Caco-2 (cell line): Measurements from ENCODE around the gene POMT1. TPM values are rescaled to one million over a fixed set of nuclear protein-coding genes. Genes with fewer than 3 reads are reported as not detected.
"Not testable (repeated sequence)": the region's sequence is repeated elsewhere in the genome, so short reads cannot be mapped to it uniquely, and the experiment has no call there.

Experiments used
- BruUV-seq: library from RNA; stranded (reverse); fragments of 400-500 nt; replicated peaks from 2 replicates; lab custom pipeline; 2021; lab: Mats Ljungman, UMichigan
- CTCF ChIA-PET: fragments of 300-600 bp; sonication (Branson Sonifier 250); formaldehyde crosslinking; loops from one replicate; lab custom pipeline; 2022; ENCODE audit warnings: antibody characterized with exemption; lab: Charles Lee
- POLR2A ChIA-PET: fragments of 300-600 bp; sonication (Branson Sonifier 250); formaldehyde crosslinking; loops from one replicate; lab custom pipeline; 2022; ENCODE audit warnings: antibody characterized with exemption; lab: Charles Lee
- DNase-seq, 2 experiments: peaks; one replicate each; pipeline versions ENCODE4 v3.0.0 to v3.0.0-alpha.2; 2020 to 2022
- H3K27me3 ChIP-seq: replicated peaks from 2 replicates; pipeline ENCODE4 v1.6.0; 2011; ENCODE audit warnings: low read length; ENCODE audit not compliant: control insufficient read depth, insufficient read depth
- H3K36me3 ChIP-seq: 2 replicates; pipeline ENCODE4 v1.5.1; 2011; ENCODE audit warnings: low read length; ENCODE audit not compliant: control insufficient read depth, insufficient read depth
- H3K4me1 ChIP-seq: fragments of 250-450 bp; sonication (Bioruptor Pico); 2 replicates; pipeline ENCODE4 v1.5.1; 2020; ENCODE audit warnings: mild to moderate bottlenecking
- H3K4me3 ChIP-seq: 2 replicates; pipeline ENCODE4 v1.5.1; 2011; ENCODE audit warnings: low read depth, mild to moderate bottlenecking, control low read depth, low read length
- H3K9me3 ChIP-seq: fragments of 250-450 bp; sonication (Bioruptor Pico); 2 replicates; pipeline ENCODE4 v1.5.1; 2020; ENCODE audit warnings: mild to moderate bottlenecking, moderate library complexity
- H3K27ac Mint-ChIP-seq: one replicate; pipeline ENCODE4 v1.8.0; 2022; ENCODE audit warnings: mixed read lengths; ENCODE audit not compliant: unreplicated experiment
- H3K27me3 Mint-ChIP-seq: one replicate; pipeline ENCODE4 v1.8.0; 2022; ENCODE audit warnings: mixed read lengths; ENCODE audit not compliant: insufficient read depth, unreplicated experiment
- H3K36me3 Mint-ChIP-seq: one replicate; pipeline ENCODE4 v1.8.0; 2022; ENCODE audit warnings: mild to moderate bottlenecking, mixed read lengths; ENCODE audit not compliant: insufficient read depth, unreplicated experiment
- H3K4me1 Mint-ChIP-seq: one replicate; pipeline ENCODE4 v1.8.0; 2022; ENCODE audit warnings: low read depth, mixed read lengths; ENCODE audit not compliant: unreplicated experiment
- H3K4me3 Mint-ChIP-seq: one replicate; pipeline ENCODE4 v1.8.0; 2022; ENCODE audit warnings: mild to moderate bottlenecking, moderate library complexity, mixed read lengths; ENCODE audit not compliant: unreplicated experiment
- H3K9me3 Mint-ChIP-seq: one replicate; pipeline ENCODE4 v1.8.0; 2022; ENCODE audit warnings: mixed read lengths; ENCODE audit not compliant: unreplicated experiment
- intact Hi-C: fragments of 100-400 bp; cut with micrococcal nuclease; formaldehyde crosslinking; loops from one replicate; pipeline ENCODE4 v1.10.0; 2022; ENCODE audit not compliant: unreplicated experiment
- total RNA-seq: library from RNA; stranded (reverse); gene quantifications from 2 replicates; pipeline ENCODE4 v1.2.3, GENCODE V29; 2022
- TF ChIP-seq, protein P1 (sequence below), 2 experiments: fragments of 200-600 bp in 1 of 2; IDR thresholded peaks; 1 replicate in 1 of 2; 2 replicates in 1 of 2; pipeline versions ENCODE4 v1.5.1 to v1.8.0; 2011 to 2022; ENCODE audit warnings: antibody characterized with exemption in 1 of 2, control low read depth in 1 of 2, inconsistent platforms in 1 of 2, low read depth in 1 of 2, low read length in 1 of 2, mild to moderate bottlenecking in 1 of 2, moderate library complexity in 1 of 2; ENCODE audit not compliant: insufficient read depth in 1 of 2, severe bottlenecking in 1 of 2, unreplicated experiment in 1 of 2

The POMT1 gene
- total RNA-seq, 1 experiment from 2014 or later = 44.2 TPM

DNA sequence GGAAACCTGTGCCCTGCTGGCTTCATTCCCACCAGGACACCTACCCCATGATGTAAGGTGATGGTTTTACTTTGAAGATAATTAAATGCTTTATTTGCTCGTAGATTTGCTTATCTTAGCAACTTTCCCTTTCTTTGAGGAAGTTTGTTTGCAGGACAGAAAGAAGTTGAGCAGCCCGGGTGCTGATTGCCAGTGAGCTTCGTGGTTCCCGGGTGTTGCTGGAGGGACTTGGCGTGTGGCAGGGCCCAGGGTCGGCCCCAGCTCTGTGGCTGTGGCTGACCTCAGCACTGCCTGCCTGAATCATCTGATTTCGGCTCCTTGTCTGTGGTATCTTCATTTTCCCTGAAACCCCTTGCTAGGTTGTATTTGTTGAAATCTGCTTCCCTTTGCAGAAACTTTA lies 8.7 kb downstream of the POMT1 start:
- Mint-ChIP-seq H3K27me3 (no peaks in the 10 kb centered on the region), H3K4me1 (no peaks in the 10 kb centered on the region), H3K36me3 (peaks cover 32% of the 10 kb centered on the region), H3K9me3 (no peaks in the 10 kb centered on the region), H3K4me3 (no peak overlapping the region), H3K27ac (no peak overlapping the region)
- no peak for DNase-seq
- intact Hi-C loops = no loop called here
- Histone ChIP-seq H3K4me3 (no peak overlapping the region), H3K4me1 (peaks cover 3% of the 10 kb centered on the region; the same call in 1 of the 2 replicates), H3K9me3 (no peaks in the 10 kb centered on the region), H3K27me3 (no peaks in the 10 kb centered on the region), H3K36me3 (peaks cover 5% of the 10 kb centered on the region)
- CTCF ChIA-PET = no interaction called here
- POLR2A ChIA-PET = no interaction called here
- TF ChIP-seq, protein P1, sequence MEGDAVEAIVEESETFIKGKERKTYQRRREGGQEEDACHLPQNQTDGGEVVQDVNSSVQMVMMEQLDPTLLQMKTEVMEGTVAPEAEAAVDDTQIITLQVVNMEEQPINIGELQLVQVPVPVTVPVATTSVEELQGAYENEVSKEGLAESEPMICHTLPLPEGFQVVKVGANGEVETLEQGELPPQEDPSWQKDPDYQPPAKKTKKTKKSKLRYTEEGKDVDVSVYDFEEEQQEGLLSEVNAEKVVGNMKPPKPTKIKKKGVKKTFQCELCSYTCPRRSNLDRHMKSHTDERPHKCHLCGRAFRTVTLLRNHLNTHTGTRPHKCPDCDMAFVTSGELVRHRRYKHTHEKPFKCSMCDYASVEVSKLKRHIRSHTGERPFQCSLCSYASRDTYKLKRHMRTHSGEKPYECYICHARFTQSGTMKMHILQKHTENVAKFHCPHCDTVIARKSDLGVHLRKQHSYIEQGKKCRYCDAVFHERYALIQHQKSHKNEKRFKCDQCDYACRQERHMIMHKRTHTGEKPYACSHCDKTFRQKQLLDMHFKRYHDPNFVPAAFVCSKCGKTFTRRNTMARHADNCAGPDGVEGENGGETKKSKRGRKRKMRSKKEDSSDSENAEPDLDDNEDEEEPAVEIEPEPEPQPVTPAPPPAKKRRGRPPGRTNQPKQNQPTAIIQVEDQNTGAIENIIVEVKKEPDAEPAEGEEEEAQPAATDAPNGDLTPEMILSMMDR (IDR thresholded peaks at IDR 0.05; ENCODE audit: insufficient read depth in 1 of 2, low read depth in 1 of 2, low read length in 1 of 2, severe bottlenecking in 1 of 2, unreplicated experiment in 1 of 2) = no peak
- BruUV-seq = no TSS peak

DNA sequence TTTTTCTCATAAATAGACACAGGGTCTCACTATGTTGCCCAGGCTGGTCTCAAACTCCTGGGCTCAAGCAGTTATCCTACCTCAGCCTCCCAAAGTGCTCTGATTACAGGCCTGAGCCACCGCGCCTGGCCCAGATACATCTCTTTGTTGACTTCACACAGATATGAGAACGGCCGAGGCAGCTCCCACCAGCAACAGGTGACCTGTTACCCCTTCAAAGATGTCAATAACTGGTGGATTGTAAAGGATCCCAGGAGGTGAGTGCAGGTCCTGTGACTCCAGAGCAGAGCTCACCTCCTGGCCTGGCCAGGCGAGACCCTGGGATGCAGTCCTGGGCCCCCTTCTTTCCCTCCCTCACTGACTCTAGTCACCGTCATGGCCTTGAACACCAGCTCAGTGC lies 9.2 kb downstream of the POMT1 start:
- Mint-ChIP-seq H3K27ac (no peak overlapping the region), H3K27me3 (no peaks in the 10 kb centered on the region), H3K9me3 (no peaks in the 10 kb centered on the region), H3K4me1 (no peaks in the 10 kb centered on the region), H3K36me3 (peaks cover 29% of the 10 kb centered on the region), H3K4me3 (no peak overlapping the region)
- Histone ChIP-seq H3K9me3 (no peaks in the 10 kb centered on the region), H3K4me3 (no peak overlapping the region), H3K36me3 (peaks cover 5% of the 10 kb centered on the region), H3K4me1 (peaks cover 3% of the 10 kb centered on the region; the same call in 1 of the 2 replicates), H3K27me3 (no peaks in the 10 kb centered on the region)
- BruUV-seq = no TSS peak
- TF ChIP-seq, protein P1 (IDR thresholded peaks at IDR 0.05; ENCODE audit: insufficient read depth in 1 of 2, low read depth in 1 of 2, low read length in 1 of 2, severe bottlenecking in 1 of 2, unreplicated experiment in 1 of 2) = no peak
- DNase-seq = no peak
- intact Hi-C loops = no loop called here
- CTCF ChIA-PET = no interaction called here
- POLR2A ChIA-PET = no interaction called here

DNA sequence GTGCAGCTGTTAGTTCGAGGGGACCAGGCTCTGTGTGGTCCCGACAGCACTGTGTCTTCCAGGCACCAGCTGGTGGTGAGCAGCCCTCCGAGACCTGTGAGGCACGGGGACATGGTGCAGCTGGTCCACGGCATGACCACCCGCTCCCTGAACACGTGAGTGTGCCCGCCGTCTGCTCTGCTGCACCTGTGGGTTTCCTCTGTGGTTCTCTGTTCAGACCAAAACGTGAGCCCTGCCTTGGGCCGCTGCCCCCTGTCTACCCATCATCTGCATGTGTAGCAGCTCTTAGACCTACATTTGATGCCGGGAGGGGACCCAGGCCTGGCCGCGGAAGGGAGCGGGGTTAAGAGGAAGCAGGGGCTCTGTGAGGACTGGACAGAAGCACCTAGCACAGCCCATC lies 10.5 kb downstream of the POMT1 start:
- no TSS peak for BruUV-seq
- peaks cover 34% of the 10 kb centered on the region for H3K36me3 Mint-ChIP-seq
- no peaks in the 10 kb centered on the region for H3K4me1 Mint-ChIP-seq
- no peak overlapping the region for H3K4me3 ChIP-seq
- TF ChIP-seq, protein P1 (IDR thresholded peaks at IDR 0.05; ENCODE audit: insufficient read depth in 1 of 2, low read depth in 1 of 2, low read length in 1 of 2, severe bottlenecking in 1 of 2, unreplicated experiment in 1 of 2) = no peak
- no peak for DNase-seq
- POLR2A ChIA-PET = no interaction called here
- H3K4me1 ChIP-seq = peaks cover 3% of the 10 kb centered on the region; the same call in 1 of the 2 replicates
- H3K9me3 ChIP-seq = no peaks in the 10 kb centered on the region
- H3K36me3 ChIP-seq = peaks cover 2% of the 10 kb centered on the region; the same call in 1 of the 2 replicates
- H3K9me3 Mint-ChIP-seq = no peaks in the 10 kb centered on the region
- no peak overlapping the region for H3K27ac Mint-ChIP-seq
- no peaks in the 10 kb centered on the region for H3K27me3 Mint-ChIP-seq
- CTCF ChIA-PET = no interaction called here
- no peaks in the 10 kb centered on the region for H3K27me3 ChIP-seq
- no peak overlapping the region for H3K4me3 Mint-ChIP-seq
- intact Hi-C loops = no loop called here

DNA sequence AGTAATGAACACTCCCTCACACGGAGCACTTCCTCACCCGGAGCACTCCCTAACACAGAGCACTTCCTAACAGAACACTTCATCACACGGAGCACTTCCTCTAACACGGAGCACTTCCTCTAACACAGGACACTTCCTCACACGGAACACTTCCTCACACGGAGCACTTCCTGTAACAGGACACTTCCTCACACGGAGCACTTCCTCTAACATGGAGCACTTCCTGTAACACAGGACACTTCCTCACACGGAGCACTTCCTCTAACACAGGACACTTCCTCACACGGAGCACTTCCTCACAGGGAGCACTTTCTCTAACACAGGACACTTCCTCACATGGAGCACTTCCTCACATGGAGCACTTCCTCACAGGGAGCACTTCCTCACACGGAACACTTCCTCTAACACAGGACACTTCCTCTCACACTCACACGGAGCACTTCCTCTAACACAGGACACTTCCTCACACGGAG lies 12.9 kb downstream of the POMT1 start:
- DNase-seq, CTCF ChIA-PET, intact Hi-C loops, H3K27ac Mint-ChIP-seq, H3K9me3 Mint-ChIP-seq, H3K36me3 ChIP-seq, H3K27me3 ChIP-seq, POLR2A ChIA-PET, H3K9me3 ChIP-seq, H3K4me1 ChIP-seq, H3K4me1 Mint-ChIP-seq, H3K27me3 Mint-ChIP-seq, H3K4me3 Mint-ChIP-seq, BruUV-seq, H3K4me3 ChIP-seq: not testable (repeated sequence)
- peaks cover 40% of the 10 kb centered on the region for H3K36me3 Mint-ChIP-seq
